Central memory CD8-positive, alpha-beta T cell (primary cell): ENCODE data around the gene KRTAP2-4.
"Not testable (repeated sequence)": the region's sequence is repeated elsewhere in the genome, so short reads cannot be mapped to it uniquely, and the experiment has no call there.

Source experiments
- ATAC-seq: fragments of 150-1000 bp; cut with Tn5 transposase; replicated peaks from 2 replicates; pipeline ENCODE4 v1.10.0; 2022; ENCODE audit warnings: mild to moderate bottlenecking, moderate FRiP score, moderate number of reproducible peaks; ENCODE audit not compliant: poor library complexity, severe bottlenecking; ENCODE audit errors: extremely low read depth
- DNase-seq, 2 donors: peaks; one replicate each; pipeline ENCODE4 v3.0.0; 2021; ENCODE audit warnings: low spot score in 2 of 2
- H3K27ac Mint-ChIP-seq: one replicate; pipeline ENCODE4 v1.8.0; 2022; ENCODE audit warnings: low read depth, mild to moderate bottlenecking, moderate library complexity, mixed read lengths
- H3K27me3 Mint-ChIP-seq: one replicate; pipeline ENCODE4 v1.8.0; 2022; ENCODE audit warnings: mixed read lengths
- H3K36me3 Mint-ChIP-seq: one replicate; pipeline ENCODE4 v1.8.0; 2022; ENCODE audit warnings: mild to moderate bottlenecking, moderate library complexity, mixed read lengths; ENCODE audit not compliant: insufficient read depth
- H3K4me1 Mint-ChIP-seq: one replicate; pipeline ENCODE4 v1.8.0; 2022; ENCODE audit warnings: mixed read lengths
- H3K4me3 Mint-ChIP-seq: one replicate; pipeline ENCODE4 v1.8.0; 2022; ENCODE audit warnings: mild to moderate bottlenecking, moderate library complexity, mixed read lengths
- H3K9me3 Mint-ChIP-seq: one replicate; pipeline ENCODE4 v1.8.0; 2022; ENCODE audit warnings: mixed read lengths

The KRTAP2-4 gene

GRCh38 chr17:41063449-41063848 lies 2.2 kb downstream of the KRTAP2-4 start:
- no peaks in the 10 kb centered on the region for H3K4me1 Mint-ChIP-seq
- no peak overlapping the region for H3K4me3 Mint-ChIP-seq
- no peaks in the 10 kb centered on the region for H3K36me3 Mint-ChIP-seq
- peaks cover 39% of the 10 kb centered on the region for H3K27me3 Mint-ChIP-seq
- ATAC-seq (no peak), DNase-seq (no peak)
- H3K9me3 Mint-ChIP-seq = no peaks in the 10 kb centered on the region
- no peak overlapping the region for H3K27ac Mint-ChIP-seq

DNA sequence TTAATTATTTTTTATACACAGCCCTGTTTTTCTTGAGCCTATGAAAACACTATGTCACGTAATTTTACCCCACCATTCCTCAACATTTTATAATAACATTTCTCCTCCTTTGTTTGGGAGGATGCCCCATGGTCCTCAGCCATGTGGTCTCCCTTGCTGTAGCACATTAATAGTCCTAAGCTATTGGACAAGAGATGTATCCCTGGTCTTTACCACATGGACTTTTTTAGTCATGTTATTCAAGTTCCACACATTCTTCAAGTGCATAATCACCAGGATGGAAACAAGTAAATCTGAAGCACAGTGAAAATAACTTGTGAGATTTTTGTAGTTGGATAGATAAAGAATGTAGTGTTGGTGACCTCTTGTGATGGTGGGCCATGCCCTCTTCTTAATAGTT lies 3.7 kb downstream of the KRTAP2-4 start:
- no peaks in the 10 kb centered on the region for H3K36me3 Mint-ChIP-seq
- H3K4me3 Mint-ChIP-seq = no peak overlapping the region
- H3K4me1 Mint-ChIP-seq = no peaks in the 10 kb centered on the region
- DNase-seq (no peak), ATAC-seq (no peak)
- peaks cover 6% of the 10 kb centered on the region for H3K9me3 Mint-ChIP-seq
- peaks cover 54% of the 10 kb centered on the region for H3K27me3 Mint-ChIP-seq
- H3K27ac Mint-ChIP-seq = no peak overlapping the region

DNA sequence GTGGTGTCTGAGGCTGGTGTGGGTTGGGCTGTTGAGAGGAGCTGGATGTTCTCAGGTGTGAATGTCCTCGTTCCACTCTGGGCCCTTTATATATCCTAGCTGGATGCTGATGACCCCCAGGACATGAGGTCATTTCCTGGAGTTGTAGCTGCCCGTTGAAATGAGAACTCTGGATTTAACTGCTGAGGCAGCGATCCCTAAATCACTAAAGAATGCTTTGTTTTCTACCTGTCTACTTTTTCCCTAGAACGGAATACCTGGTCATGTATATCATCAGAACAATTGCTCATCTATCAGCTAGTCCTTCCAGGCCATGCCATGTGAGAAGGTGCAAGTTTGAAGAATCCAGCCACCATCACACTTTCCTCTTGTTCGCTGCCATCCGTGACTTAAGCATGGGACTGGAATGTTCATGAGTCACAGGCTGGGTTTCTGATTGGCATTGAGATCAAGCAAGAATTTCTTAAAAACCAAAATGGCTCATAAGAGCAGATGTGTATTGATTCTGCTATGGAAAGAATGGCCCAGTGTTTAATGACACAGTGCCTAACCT lies 5.6 kb downstream of the KRTAP2-4 start, which contains the start of gene KRTAP2-3:
Gene KRTAP2-3 (minus strand): TSS at position 63 of the 553 bp plus-strand sequence. CDS start 64 bp downstream, outside the sequence.
- Mint-ChIP-seq H3K36me3 (no peaks in the 10 kb centered on the region), H3K27me3 (peaks cover 67% of the 10 kb centered on the region), H3K4me3 (no peak within 1 kb of the TSS), H3K4me1 (no peaks in the 10 kb centered on the region), H3K9me3 (peaks cover 6% of the 10 kb centered on the region), H3K27ac (no peak within 1 kb of the TSS)
- no peak for DNase-seq
- ATAC-seq = no peak

DNA sequence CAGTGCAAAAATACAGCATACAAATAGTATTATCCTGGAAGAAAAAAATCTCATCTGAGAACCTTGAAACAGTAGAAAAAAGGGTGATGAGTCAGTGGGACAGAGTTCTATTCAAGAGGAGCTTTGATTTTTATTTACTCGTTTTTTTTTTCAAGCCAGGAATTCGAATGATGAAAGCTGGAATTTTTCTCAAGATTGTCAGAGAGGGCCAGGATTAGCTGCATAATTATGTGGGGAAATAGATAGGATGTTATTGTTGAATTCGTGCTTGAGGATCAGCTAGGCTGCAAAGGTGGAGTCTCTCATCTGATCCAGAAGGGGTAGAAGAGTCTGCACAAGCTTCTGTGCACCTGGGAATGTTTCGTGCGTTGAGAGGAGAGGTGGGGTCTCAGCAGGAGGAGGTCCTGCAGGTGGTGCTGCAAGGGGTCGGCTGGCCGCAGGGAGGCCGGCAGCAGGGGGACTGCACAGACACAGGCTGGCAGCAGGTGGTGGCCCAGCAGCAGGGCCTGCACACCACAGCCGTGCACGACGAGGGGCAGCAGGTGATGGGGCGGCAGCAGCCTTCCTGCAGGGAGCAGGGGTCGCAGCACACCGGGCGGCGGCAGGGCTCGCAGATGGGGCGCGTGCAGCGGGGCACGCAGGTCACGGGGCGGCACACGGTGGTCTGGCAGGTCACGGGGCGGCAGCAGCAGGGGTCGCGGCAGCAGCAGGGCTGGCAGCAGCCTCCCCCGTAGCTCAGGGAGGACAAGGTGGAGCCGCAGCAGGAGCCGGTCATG lies 6.2 kb downstream of the KRTAP2-4 start:
- not testable (repeated sequence) for H3K27ac Mint-ChIP-seq, H3K36me3 Mint-ChIP-seq, DNase-seq, H3K9me3 Mint-ChIP-seq, H3K4me1 Mint-ChIP-seq, ATAC-seq, H3K4me3 Mint-ChIP-seq
- H3K27me3 Mint-ChIP-seq = peaks cover 68% of the 10 kb centered on the region

DNA sequence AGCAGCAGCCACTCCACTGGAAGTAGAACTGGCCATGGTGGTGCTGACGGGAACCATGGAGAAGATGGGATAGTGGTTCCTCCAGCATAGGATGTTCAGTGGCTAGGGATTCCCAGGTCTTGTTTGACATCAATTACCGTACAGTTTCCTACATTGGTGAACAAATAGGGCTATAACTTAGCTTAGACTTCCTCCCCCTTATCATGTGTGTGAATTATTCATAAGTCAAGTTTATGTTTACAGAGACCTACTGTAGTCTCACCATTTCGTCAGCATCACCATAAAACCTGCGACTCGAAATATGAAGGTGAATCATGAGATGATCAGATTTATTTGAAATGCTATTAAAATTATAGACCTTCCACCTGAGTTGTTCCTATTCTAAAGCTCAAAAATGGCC lies 6.9 kb downstream of the KRTAP2-4 start:
- Mint-ChIP-seq H3K9me3 (peaks cover 6% of the 10 kb centered on the region), H3K4me1 (no peaks in the 10 kb centered on the region), H3K27ac (no peak overlapping the region), H3K36me3 (no peaks in the 10 kb centered on the region), H3K4me3 (no peak overlapping the region), H3K27me3 (peaks cover 76% of the 10 kb centered on the region)
- no peak for ATAC-seq
- no peak for DNase-seq

- Mint-ChIP-seq H3K36me3 (no peaks in the 10 kb centered on the region), H3K27me3 (peaks cover 87% of the 10 kb centered on the region), H3K4me1 (no peaks in the 10 kb centered on the region), H3K9me3 (peaks cover 6% of the 10 kb centered on the region), H3K4me3 (no peak overlapping the region), H3K27ac (no peak overlapping the region)
- DNase-seq (no peak), ATAC-seq (no peak)
Observed at GRCh38 chr17:41057547-41057946, 8.1 kb downstream of the KRTAP2-4 start.

DNA sequence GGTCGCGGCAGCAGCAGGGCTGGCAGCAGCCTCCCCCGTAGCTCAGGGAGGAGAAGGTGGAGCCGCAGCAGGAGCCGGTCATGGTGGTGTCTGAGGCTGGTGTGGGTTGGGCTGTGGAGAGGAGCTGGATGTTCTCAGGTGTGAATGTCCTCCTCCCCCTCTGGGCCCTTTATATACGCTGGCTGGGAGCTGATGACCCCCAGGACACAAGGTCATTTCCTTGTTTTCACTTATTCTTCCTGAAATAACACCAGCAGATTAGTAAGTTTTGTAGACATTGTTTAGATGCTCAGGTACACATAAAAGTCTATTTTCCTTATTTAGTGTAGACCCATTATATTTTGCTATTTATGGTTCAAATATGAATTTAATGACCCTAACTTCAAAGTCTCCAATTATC lies 10.5 kb downstream of the KRTAP2-4 start, which contains the start of gene KRTAP2-2:
Gene KRTAP2-2 (minus strand): TSS at position 101 of the 400 bp plus-strand sequence. CDS start 19 bp downstream, at position 82.
- not testable (repeated sequence) for H3K27ac Mint-ChIP-seq, ATAC-seq, H3K36me3 Mint-ChIP-seq

DNA sequence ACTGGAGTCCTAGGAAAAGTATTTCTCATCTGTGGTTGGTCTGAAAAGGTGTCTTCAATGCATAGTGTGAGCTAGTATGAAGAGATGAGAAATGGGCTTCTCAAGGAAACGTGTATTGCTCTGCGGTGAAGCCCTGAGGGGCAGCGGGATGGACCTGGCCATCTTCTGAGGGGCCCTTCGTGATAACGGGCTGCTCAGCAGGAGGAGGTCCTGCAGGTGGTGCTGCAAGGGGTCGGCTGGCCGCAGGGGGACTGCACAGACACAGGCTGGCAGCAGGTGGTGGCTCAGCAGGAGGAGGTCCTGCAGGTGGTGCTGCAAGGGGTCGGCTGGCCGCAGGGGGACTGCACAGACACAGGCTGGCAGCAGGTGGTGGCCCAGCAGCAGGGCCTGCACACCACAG lies 11.1 kb downstream of the KRTAP2-4 start:
- H3K27ac Mint-ChIP-seq, H3K9me3 Mint-ChIP-seq, H3K4me3 Mint-ChIP-seq, ATAC-seq, H3K36me3 Mint-ChIP-seq, H3K4me1 Mint-ChIP-seq, DNase-seq: not testable (repeated sequence)
- peaks cover 80% of the 10 kb centered on the region for H3K27me3 Mint-ChIP-seq

More for the DNA sequence above, 10.5 kb downstream of the KRTAP2-4 start, which contains the start of gene KRTAP2-2:
- DNase-seq, H3K9me3 Mint-ChIP-seq, H3K4me1 Mint-ChIP-seq, H3K4me3 Mint-ChIP-seq: not testable (repeated sequence)
- peaks cover 82% of the 10 kb centered on the region for H3K27me3 Mint-ChIP-seq

GRCh38 chr17:41054025-41054424 lies 11.7 kb downstream of the KRTAP2-4 start:
- ATAC-seq = no peak

GRCh38 chr17:41052566-41052965 lies 13.1 kb downstream of the KRTAP2-4 start:
- DNase-seq (no peak), ATAC-seq (no peak)
- Mint-ChIP-seq H3K27me3 (peaks cover 79% of the 10 kb centered on the region), H3K27ac (no peak overlapping the region), H3K36me3 (no peaks in the 10 kb centered on the region), H3K9me3 (peaks cover 2% of the 10 kb centered on the region), H3K4me3 (no peak overlapping the region), H3K4me1 (no peaks in the 10 kb centered on the region)

More at GRCh38 chr17:41054025-41054424, 11.7 kb downstream of the KRTAP2-4 start:
- Mint-ChIP-seq H3K36me3 (no peaks in the 10 kb centered on the region), H3K9me3 (peaks cover 6% of the 10 kb centered on the region), H3K27ac (no peak overlapping the region), H3K4me1 (no peaks in the 10 kb centered on the region), H3K4me3 (no peak overlapping the region), H3K27me3 (peaks cover 79% of the 10 kb centered on the region)
- DNase-seq = no peak

- H3K4me3 Mint-ChIP-seq = no peak overlapping the region
- H3K36me3 Mint-ChIP-seq = no peaks in the 10 kb centered on the region
- DNase-seq (no peak), ATAC-seq (no peak)
- no peak overlapping the region for H3K27ac Mint-ChIP-seq
- H3K9me3 Mint-ChIP-seq = no peaks in the 10 kb centered on the region
- peaks cover 81% of the 10 kb centered on the region for H3K27me3 Mint-ChIP-seq
- H3K4me1 Mint-ChIP-seq = no peaks in the 10 kb centered on the region
Observed at GRCh38 chr17:41049110-41049509, 16.6 kb downstream of the KRTAP2-4 start.

DNA sequence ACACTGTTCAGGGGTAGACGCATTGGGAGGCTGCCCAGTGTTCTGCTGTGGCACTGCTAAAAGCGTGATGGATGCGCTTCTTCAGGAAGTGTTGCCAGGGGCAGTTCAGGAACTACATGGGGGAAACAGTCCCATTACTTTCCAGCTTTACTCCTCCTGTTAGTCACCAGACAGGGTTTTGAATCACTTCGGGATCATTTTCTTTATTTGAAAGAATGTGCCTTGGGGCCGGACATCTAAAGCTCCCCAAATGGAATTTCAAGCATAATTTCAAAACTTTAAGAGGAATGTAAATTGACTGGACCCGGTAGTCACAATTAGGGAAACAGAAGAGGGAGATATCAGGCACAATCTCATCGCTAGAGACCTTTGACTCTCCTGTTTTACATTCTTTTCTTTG lies 17.2 kb downstream of the KRTAP2-4 start:
- ATAC-seq = no peak
- no peaks in the 10 kb centered on the region for H3K9me3 Mint-ChIP-seq
- H3K4me3 Mint-ChIP-seq = no peak overlapping the region
- H3K36me3 Mint-ChIP-seq = no peaks in the 10 kb centered on the region
- no peaks in the 10 kb centered on the region for H3K4me1 Mint-ChIP-seq
- DNase-seq = no peak
- H3K27ac Mint-ChIP-seq = no peak overlapping the region
- H3K27me3 Mint-ChIP-seq = peaks cover 74% of the 10 kb centered on the region
